C4-2B (cell line): Measurements from ENCODE around the gene MICAL3.

Experiments
- CTCF ChIP-seq: fragments of 450-650 bp; conservative IDR thresholded peaks from 2 replicates; pipeline ENCODE4 v1.5.1; 2017; ENCODE audit warnings: mild to moderate bottlenecking
- ZFX ChIP-seq: fragments of 450-650 bp; IDR thresholded peaks from 2 replicates; pipeline ENCODE4 v1.6.1; 2017

- TF ChIP-seq CTCF = no peak
- no peak for TF ChIP-seq ZFX
Observed at GRCh38 chr22:18029686-18030267, 5.4 kb upstream of the MICAL3 start.
